Measurements from ENCODE around the gene PALM. TPM values are rescaled to one million over a fixed set of nuclear protein-coding genes. Genes with fewer than 3 reads are reported as not detected.

Gene PALM
- total RNA-seq, 1 experiment from 2014 or later, result 43.7 TPM

GRCh38 chr19:765179-765738, 56.5 kb downstream of the PALM start:
- DNase-seq (ENCODE audit: low read depth, low spot score) (no peak), ATAC-seq (0 out of 2 replicates have a peak, but pooled peaks have one; percentile 9)
- BruUV-seq (replicated peaks), result no TSS peak
- peaks cover 0 to 4% of the 10 kb centered on the region in 2 experiments; a peak in 1 of 4 replicates for H3K9me3 ChIP-seq (ENCODE audit: control insufficient read depth in 1 of 2, insufficient read depth in 1 of 2, low read depth in 1 of 2, low read length in 2 of 2)
- H3K4me2 ChIP-seq (ENCODE audit: low read length), result no peak overlapping the region
- no peaks in the 10 kb centered on the region for H4K20me1 ChIP-seq (ENCODE audit: insufficient read depth)
- CTCF ChIA-PET, result no interaction called here
- POLR2A ChIA-PET, result no interaction called here
- no peak overlapping the region for H3K9ac ChIP-seq (ENCODE audit: low read length)
- peaks cover 0 to 7% of the 10 kb centered on the region in 2 experiments; a peak in 2 of 4 replicates for H3K4me1 ChIP-seq (ENCODE audit: control insufficient read depth in 1 of 2, insufficient read depth in 2 of 2, low read length in 2 of 2)
- no peak for TF ChIP-seq ZNF274 (IDR thresholded peaks at IDR 0.05; ENCODE audit: low read depth, low read length)
- TF ChIP-seq JUND (IDR thresholded peaks at IDR 0.05), result no peak
- no peak for TF ChIP-seq SP1 (IDR thresholded peaks at IDR 0.05; ENCODE audit: low read depth)
- no peak for TF ChIP-seq CBX3 (IDR thresholded peaks at IDR 0.05; ENCODE audit: low read depth)
- no peak for TF ChIP-seq EGR1 (IDR thresholded peaks at IDR 0.05; ENCODE audit: low read depth)
- no peak for TF ChIP-seq REST (IDR thresholded peaks at IDR 0.05; ENCODE audit: low read depth)
- no peak for TF ChIP-seq FOSL1 (IDR thresholded peaks at IDR 0.05; ENCODE audit: low read depth)
- no peak for TF ChIP-seq RAD21 (IDR thresholded peaks at IDR 0.05; ENCODE audit: low read depth)
- no peak for TF ChIP-seq CEBPB (IDR thresholded peaks at IDR 0.05; ENCODE audit: low read depth)
- TF ChIP-seq EZH2 (IDR thresholded peaks at IDR 0.05), result no peak
- TF ChIP-seq TCF7L2 (IDR thresholded peaks at IDR 0.05; ENCODE audit: borderline replicate concordance, extremely low read depth, insufficient read depth, insufficient read length), result no peak
- no peak for TF ChIP-seq POLR2AphosphoS5 (IDR thresholded peaks at IDR 0.05; ENCODE audit: low read depth, low read length)
- TF ChIP-seq POLR2A (IDR thresholded peaks at IDR 0.05; ENCODE audit: borderline replicate concordance, extremely low read depth, insufficient read depth, insufficient read length), result no peak
- no peak for TF ChIP-seq ELF1 (IDR thresholded peaks at IDR 0.05; ENCODE audit: borderline replicate concordance, low read depth)
- no peak for TF ChIP-seq CTCF (IDR thresholded peaks at IDR 0.05 in 2 of 3, conservative IDR thresholded peaks at IDR 0.05 in 1 of 3; ENCODE audit: borderline replicate concordance in 1 of 3, insufficient read depth in 1 of 3, low read depth in 2 of 3, low read length in 2 of 3)
- TF ChIP-seq SRF (IDR thresholded peaks at IDR 0.05; ENCODE audit: low read depth), result no peak
- intact Hi-C loops (cut with micrococcal nuclease), result no loop called here
- RAD21 ChIA-PET (ENCODE audit: low non-redundant PET in 1 of 2, low total read pairs in 2 of 2, uncharacterized antibody in 2 of 2, unreplicated experiment in 2 of 2), result no interaction called here
- H3K79me2 ChIP-seq (ENCODE audit: insufficient read depth, low read length), result no peaks in the 10 kb centered on the region; the same call in 1 of the 2 replicates
- no peak overlapping the region for H2AFZ ChIP-seq (ENCODE audit: low read depth, low read length, poor library complexity, severe bottlenecking)
- no peaks in the 10 kb centered on the region for H3K9me2 ChIP-seq (ENCODE audit: insufficient read depth)
- peaks cover 5 to 25% of the 10 kb centered on the region in 2 experiments for H3K36me3 ChIP-seq (ENCODE audit: control insufficient read depth in 1 of 2, insufficient read depth in 2 of 2, low read length in 2 of 2)
- no peaks in the 10 kb centered on the region for H3K27me3 ChIP-seq (ENCODE audit: insufficient read depth, low read length)
- no peak overlapping the region for H3K4me3 ChIP-seq (replicated peaks in 1 of 2; ENCODE audit: low read depth in 1 of 2, low read length in 2 of 2)
- H3K27ac ChIP-seq (ENCODE audit: low read depth, low read length), result no peak overlapping the region
